Measurements from ENCODE around the gene CARD19. TPM values are rescaled to one million over a fixed set of nuclear protein-coding genes. Genes with fewer than 3 reads are reported as not detected.

Gene CARD19
- total and polyA plus RNA-seq, 2 experiments from 2014 or later = 36.8 to 48.3 TPM

DNA sequence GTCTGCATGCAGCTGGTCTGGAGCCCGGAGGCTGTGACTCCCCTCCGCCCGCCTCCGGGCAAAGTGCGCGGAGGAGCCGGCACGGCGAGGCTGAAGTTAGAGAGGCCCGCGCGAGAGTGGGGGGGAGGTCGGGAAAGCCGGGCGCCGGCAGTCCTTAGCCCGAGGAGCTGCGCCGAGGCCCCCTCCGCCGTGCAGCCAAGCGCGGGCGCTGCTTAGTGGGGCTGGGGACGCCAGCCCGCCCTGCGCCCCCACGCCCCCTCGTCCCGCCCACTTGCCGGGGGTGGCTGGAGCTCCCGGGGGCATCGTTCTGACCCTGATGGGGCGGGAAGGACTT lies 37.6 kb downstream of the CARD19 start (continued):
- TF ChIP-seq, protein P1, sequence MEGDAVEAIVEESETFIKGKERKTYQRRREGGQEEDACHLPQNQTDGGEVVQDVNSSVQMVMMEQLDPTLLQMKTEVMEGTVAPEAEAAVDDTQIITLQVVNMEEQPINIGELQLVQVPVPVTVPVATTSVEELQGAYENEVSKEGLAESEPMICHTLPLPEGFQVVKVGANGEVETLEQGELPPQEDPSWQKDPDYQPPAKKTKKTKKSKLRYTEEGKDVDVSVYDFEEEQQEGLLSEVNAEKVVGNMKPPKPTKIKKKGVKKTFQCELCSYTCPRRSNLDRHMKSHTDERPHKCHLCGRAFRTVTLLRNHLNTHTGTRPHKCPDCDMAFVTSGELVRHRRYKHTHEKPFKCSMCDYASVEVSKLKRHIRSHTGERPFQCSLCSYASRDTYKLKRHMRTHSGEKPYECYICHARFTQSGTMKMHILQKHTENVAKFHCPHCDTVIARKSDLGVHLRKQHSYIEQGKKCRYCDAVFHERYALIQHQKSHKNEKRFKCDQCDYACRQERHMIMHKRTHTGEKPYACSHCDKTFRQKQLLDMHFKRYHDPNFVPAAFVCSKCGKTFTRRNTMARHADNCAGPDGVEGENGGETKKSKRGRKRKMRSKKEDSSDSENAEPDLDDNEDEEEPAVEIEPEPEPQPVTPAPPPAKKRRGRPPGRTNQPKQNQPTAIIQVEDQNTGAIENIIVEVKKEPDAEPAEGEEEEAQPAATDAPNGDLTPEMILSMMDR (conservative IDR thresholded peaks at IDR 0.05; ENCODE audit: low read depth in 2 of 2) = no peak
- no peak for TF ChIP-seq NANOG (IDR thresholded peaks at IDR 0.05; ENCODE audit: borderline replicate concordance)
- TF ChIP-seq ZNF331 (CRISPR knock-in tag; IDR thresholded peaks at IDR 0.05; ENCODE audit: low read depth) = no peak
- TF ChIP-seq EZH2phosphoT487 (IDR thresholded peaks at IDR 0.05; ENCODE audit: unreplicated experiment) = no peak
- no peak for TF ChIP-seq EZH2 (IDR thresholded peaks at IDR 0.05; ENCODE audit: low read depth, unreplicated experiment)
- TF ChIP-seq, protein P2, sequence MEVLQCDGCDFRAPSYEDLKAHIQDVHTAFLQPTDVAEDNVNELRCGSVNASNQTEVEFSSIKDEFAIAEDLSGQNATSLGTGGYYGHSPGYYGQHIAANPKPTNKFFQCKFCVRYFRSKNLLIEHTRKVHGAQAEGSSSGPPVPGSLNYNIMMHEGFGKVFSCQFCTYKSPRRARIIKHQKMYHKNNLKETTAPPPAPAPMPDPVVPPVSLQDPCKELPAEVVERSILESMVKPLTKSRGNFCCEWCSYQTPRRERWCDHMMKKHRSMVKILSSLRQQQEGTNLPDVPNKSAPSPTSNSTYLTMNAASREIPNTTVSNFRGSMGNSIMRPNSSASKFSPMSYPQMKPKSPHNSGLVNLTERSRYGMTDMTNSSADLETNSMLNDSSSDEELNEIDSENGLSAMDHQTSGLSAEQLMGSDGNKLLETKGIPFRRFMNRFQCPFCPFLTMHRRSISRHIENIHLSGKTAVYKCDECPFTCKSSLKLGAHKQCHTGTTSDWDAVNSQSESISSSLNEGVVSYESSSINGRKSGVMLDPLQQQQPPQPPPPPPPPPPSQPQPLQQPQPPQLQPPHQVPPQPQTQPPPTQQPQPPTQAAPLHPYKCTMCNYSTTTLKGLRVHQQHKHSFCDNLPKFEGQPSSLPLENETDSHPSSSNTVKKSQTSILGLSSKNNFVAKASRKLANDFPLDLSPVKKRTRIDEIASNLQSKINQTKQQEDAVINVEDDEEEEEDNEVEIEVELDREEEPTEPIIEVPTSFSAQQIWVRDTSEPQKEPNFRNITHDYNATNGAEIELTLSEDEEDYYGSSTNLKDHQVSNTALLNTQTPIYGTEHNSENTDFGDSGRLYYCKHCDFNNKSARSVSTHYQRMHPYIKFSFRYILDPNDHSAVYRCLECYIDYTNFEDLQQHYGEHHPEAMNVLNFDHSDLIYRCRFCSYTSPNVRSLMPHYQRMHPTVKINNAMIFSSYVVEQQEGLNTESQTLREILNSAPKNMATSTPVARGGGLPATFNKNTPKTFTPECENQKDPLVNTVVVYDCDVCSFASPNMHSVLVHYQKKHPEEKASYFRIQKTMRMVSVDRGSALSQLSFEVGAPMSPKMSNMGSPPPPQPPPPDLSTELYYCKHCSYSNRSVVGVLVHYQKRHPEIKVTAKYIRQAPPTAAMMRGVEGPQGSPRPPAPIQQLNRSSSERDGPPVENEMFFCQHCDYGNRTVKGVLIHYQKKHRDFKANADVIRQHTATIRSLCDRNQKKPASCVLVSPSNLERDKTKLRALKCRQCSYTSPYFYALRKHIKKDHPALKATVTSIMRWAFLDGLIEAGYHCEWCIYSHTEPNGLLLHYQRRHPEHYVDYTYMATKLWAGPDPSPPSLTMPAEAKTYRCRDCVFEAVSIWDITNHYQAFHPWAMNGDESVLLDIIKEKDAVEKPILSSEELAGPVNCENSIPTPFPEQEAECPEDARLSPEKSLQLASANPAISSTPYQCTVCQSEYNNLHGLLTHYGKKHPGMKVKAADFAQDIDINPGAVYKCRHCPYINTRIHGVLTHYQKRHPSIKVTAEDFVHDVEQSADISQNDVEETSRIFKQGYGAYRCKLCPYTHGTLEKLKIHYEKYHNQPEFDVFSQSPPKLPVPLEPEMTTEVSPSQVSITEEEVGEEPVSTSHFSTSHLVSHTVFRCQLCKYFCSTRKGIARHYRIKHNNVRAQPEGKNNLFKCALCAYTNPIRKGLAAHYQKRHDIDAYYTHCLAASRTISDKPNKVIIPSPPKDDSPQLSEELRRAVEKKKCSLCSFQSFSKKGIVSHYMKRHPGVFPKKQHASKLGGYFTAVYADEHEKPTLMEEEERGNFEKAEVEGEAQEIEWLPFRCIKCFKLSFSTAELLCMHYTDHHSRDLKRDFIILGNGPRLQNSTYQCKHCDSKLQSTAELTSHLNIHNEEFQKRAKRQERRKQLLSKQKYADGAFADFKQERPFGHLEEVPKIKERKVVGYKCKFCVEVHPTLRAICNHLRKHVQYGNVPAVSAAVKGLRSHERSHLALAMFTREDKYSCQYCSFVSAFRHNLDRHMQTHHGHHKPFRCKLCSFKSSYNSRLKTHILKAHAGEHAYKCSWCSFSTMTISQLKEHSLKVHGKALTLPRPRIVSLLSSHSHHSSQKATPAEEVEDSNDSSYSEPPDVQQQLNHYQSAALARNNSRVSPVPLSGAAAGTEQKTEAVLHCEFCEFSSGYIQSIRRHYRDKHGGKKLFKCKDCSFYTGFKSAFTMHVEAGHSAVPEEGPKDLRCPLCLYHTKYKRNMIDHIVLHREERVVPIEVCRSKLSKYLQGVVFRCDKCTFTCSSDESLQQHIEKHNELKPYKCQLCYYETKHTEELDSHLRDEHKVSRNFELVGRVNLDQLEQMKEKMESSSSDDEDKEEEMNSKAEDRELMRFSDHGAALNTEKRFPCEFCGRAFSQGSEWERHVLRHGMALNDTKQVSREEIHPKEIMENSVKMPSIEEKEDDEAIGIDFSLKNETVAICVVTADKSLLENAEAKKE (CRISPR knock-in tag; IDR thresholded peaks at IDR 0.05) = no peak
- no peak for TF ChIP-seq ZNF114 (CRISPR knock-in tag; IDR thresholded peaks at IDR 0.05)
